NCI-H1105 treated with DMSO at 0.1 percent for 48 hours (cell line): ENCODE measurements around the gene MOGAT1.
A peak's percentile ranks its signal among the peaks of the same experiment; 100 is the strongest.

Source experiments
- DNase-seq: peaks from one replicate; lab custom pipeline; 2025; lab: John Stamatoyannopoulos, UW

Gene MOGAT1

DNA sequence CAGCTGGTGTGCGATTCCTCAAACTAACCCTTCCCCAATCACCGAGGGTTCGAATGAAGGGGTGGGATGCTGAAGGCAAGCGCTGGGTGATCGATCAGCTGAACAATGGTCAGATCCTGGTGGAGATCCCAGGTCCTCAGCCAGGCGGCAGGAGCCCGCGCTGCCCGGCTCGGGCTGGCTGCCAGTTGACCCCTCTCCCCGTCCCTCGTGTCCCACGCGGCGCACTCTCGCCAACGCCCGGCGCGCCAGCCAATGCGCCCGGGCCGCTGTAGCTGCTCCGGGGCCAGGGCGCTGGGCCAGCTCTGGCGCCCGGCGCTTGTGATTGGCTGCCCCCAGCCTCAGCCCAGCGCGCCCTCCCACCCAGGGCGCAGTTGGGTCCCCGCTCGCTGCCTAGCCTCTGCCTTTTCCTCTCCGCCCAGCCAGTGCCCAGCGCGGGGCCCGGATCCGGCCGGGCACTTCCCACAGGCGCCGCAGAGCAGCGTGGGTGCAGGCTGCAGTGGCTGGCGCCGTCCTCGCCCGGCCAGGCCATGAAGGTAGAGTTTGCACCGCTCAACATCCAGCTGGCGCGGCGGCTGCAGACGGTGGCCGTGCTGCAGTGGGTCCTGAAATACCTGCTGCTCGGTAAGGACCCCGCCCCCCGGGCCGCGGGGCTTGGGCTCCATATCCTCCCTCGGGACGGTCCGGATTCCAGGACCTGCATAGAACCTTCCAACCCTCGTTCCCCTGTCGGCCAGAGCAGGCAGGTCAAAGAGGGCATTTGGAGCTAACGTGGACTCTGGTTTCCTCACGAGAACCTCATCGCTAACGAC is at the start of gene MOGAT1:
Gene MOGAT1 (plus strand): TSS at position 400 of the 809 bp plus-strand sequence. CDS start 128 bp downstream, at position 528.
- DNase-seq: peak; percentile 23

GRCh38 chr2:222621893-222622292 is 49.6 kb upstream of the MOGAT1 start:
- DNase-seq: no peak

- DNase-seq: no peak
These were observed 48.5 kb upstream of the MOGAT1 start for GRCh38 chr2:222622910-222623309.

DNA sequence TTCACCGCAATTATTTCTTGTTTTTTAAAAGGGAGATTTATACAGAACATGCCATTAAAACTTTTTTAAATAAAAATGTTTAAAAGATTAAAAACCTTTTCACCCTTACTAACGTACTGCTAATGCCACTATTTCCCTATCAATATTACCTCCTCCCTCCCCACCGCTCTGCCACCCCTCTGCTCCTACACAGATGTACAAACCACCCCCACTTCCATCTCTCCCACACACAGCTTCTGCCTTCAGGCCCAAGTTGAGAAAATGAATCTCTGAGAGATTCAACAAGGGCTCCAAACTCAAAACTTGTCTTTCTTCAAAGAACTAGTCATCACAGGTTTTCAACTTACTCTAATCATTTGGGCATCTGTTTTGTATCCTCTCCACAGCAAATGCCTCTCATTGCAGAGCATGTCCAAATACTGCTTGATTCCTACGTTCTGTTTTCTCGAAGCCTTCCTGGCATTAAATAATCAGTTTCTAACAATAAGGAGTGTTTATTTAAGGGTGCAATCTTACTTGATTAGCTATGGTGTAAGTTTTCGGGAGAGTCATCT is 47.6 kb upstream of the MOGAT1 start:
- DNase-seq: no peak

DNA sequence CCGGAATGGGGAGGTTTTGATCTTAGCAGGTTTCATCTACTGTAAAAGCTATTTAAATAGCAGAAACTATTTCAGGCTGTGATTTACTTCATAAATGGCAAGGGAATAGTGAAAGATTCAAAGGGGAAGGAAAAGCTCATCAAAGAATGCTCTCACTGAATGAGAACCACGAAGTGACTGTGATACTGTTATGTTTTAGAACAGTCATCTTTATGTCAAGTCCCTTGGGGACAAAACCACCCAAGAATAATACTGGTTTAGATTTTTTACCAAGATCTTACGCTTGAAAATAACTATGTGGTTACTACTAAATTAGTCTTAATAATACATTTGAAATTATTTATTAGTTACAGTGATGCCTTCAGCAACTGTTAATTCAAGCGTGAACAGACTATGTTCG is 43.7 kb upstream of the MOGAT1 start:
- no peak for DNase-seq

GRCh38 chr2:222635295-222635694 is 36.2 kb upstream of the MOGAT1 start:
- no peak for DNase-seq

GRCh38 chr2:222637067-222637466 is 34.4 kb upstream of the MOGAT1 start:
- no peak for DNase-seq

DNA sequence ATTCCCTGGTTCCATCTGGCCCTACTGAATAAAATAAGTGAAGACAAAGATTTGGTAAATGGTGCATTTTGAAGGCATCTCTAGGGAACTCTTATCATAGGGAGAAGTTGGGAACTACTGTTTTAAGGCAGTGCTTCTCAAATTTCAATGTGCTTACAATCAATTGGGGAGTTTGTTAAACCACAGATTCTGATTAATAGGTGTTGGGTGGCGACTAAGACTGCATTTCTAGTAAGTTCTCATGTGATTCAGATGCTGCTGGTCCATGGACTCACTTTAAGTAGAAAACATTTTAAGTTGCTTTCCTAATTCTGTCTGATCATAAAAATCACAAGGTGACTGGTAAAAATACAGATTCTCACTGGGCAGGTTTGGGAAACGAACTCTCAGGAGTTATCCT is 30.1 kb upstream of the MOGAT1 start:
- DNase-seq: no peak

DNA sequence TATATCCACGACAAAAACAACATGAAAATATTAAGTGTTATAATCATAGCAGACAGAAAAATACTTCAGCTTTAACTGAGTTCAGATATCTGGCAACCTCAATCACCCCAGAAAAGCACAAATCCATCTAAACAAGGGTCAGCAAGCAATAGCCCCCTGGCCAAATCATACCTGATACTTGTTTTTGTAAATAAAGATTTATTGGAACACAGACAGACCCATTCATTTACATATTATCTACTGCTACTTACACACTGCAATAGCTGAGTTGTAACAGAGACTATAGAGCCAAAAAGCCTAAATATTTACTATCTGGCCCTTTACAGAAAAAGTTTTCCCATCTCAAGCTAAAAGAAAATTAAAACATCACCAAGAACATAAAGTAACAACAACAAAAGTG is 28.3 kb upstream of the MOGAT1 start:
- no peak for DNase-seq

DNA sequence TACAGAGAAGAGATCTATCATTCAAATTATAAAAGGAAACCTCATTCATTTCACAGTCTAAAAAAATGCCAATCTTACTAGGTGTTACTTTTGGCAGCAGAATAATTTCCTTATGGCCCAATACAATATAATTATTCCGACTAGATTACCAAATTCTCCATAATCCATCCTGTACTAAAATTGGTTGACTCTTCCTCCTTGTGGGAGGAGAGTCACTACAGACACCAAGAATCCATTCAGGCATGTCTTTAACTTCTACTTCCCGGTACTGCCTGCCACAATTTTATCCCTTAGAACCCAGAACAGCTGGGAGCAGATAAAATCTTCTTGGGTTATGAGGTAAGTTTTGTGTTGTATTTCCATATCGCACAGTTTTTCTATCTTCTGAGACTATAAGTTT is 25.4 kb upstream of the MOGAT1 start:
- DNase-seq: no peak

GRCh38 chr2:222649801-222650200 is 21.7 kb upstream of the MOGAT1 start:
- DNase-seq: no peak

DNA sequence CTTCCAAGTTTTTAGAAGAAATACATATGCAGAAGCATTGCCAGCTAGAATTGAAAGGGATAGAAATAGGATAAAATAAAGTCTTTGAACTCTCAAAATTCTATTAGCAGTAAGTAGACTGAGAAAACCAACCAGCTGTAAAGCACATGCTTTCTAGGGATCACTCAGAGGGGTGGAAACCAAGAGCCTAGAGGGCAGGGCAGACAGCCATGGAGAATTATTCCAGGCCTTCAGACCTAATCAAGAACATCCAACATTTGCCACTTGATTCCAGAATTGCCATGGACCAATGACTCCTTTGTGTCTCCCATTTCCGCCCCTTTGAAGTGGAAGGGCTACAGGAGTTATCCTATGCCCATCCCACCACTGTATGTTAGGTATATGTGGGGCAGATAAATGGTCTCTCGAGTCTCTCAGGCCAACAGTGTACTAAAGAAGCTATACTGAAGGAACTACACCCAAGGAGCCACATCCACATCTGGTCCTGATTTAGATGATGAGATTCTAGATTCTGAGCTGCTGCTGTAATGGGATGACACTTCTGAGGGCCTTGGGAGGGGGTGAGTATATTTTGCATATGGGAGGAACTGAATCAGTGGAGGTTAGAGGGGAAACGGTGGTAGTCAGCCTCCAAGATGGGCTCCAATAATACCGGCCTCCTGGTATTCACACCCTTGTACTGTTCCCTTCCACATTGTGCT is 19.6 kb upstream of the MOGAT1 start:
- DNase-seq: no peak

DNA sequence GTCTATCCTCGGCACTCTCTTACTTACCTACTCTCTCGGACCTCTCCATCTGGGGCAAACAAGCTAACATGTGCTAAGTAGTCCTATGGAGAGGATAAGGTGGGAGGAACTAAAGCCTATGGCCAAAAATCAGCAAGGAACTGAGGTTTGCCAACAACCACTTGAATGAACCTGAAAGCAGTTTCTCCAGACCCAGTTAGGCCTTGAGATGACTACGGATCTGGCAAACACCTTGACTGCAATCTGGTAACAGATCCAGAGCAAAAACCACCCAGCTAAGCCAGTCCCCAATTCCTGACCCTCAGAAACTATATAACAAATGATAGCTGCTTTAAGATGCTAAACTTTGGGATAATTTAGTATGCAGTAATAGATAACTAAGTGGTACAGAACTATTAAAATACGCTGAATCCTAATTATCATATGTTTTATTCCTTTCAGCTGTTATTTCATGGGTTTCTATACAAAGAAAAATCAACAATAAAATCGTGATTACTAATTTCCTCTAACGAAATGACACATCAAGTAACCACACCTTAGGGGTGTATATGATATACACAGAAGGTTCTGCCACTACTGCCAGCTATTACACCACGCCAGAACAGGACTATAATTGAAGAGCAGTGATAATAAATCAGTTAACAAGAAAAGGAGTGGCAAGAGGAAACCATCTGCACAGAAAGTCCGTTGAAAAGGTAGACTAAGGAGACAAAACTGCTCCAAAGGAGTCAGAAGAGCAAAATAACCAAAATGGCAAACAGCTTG is 18.8 kb upstream of the MOGAT1 start:
- no peak for DNase-seq

DNA sequence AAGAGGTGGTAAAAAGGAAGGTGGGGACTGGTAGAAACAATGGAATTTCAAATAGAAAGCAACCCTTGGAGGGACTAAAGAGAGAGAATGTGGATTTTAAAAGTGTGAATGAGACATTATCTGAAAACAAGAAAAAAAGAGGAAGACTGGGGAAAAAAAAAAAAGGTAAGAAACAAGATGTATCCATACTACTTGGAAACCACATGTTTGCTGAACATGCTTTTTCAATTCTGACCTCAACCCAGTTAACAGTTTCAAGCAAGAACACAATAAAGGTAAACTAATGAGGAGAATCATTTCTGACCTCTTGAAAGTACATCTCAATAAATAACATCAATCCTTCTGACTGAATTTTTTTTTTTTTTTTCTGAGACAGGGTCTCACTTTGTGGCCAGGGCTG is 18.2 kb upstream of the MOGAT1 start:
- no peak for DNase-seq

- DNase-seq: peak; percentile 94
These were observed 15.5 kb upstream of the MOGAT1 start, which contains the start of gene FARSB for GRCh38 chr2:222655787-222656525. Gene FARSB, minus strand, starts transcription at chr2:222656092. Its CDS starts 19 bp downstream, at chr2:222656073.

- no peak for DNase-seq
These were observed 14.7 kb upstream of the MOGAT1 start for GRCh38 chr2:222656526-222657446.

DNA sequence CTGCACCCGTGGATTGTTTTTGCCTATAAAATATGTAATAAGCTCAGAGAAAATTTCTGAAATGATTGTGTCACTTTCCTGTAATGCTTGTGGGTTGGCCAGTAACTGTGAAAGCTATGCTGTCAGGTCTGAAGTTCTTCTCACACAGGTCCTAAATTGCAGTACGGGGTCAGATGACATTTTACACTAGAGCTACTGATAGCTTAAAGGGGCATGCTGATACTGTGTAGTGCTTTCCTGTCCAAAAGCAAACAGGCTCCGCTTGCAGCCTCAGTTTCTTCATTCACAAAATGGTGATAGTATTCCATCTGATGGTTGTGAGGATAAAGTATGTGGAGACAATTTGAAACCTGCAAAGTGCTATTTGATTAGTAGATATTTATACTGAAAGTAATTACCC is 8.0 kb upstream of the MOGAT1 start:
- no peak for DNase-seq

GRCh38 chr2:222668494-222669154 is 2.8 kb upstream of the MOGAT1 start:
- no peak for DNase-seq

DNA sequence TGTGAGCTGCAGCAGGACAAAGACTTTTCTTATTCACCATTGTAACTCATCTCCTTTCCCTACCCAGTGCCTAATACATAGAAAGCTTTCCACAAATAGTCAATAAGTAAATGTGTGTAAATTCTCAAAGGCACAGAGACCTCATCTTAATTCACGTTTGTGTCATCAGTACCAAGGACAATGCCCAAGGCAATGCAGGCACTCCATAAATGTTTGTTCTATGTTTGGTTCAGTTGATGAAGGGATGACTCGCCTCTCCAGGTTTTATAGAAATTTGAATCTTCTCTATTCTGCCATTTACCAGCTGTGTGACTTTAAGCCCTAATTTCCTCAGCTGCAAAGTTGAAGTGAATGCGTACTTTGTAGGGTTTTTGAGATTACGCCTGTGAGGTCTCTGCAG is 2.1 kb upstream of the MOGAT1 start:
- no peak for DNase-seq
